IPS-18a (cell line): ENCODE data around the gene HSD17B11.
"Not testable (repeated sequence)": the region's sequence is repeated elsewhere in the genome, so short reads cannot be mapped to it uniquely, and the experiment has no call there.

ENCODE experiments used
- H3K27ac ChIP-seq: one replicate; pipeline ENCODE4 v1.5.1; 2013; ENCODE audit warnings: low read length
- H3K27me3 ChIP-seq: one replicate; pipeline ENCODE4 v1.6.1; 2013; ENCODE audit warnings: mild to moderate bottlenecking, low read length; ENCODE audit not compliant: control insufficient read depth, insufficient read depth
- H3K36me3 ChIP-seq: one replicate; pipeline ENCODE4 v1.6.1; 2013; ENCODE audit warnings: low read depth, low read length; ENCODE audit not compliant: control insufficient read depth
- H3K4me1 ChIP-seq: one replicate; pipeline ENCODE4 v1.6.1; 2013; ENCODE audit warnings: low read depth, low read length; ENCODE audit not compliant: control insufficient read depth
- H3K4me3 ChIP-seq: one replicate; pipeline ENCODE4 v1.5.1; 2013; ENCODE audit warnings: low read length
- H3K9ac ChIP-seq: one replicate; pipeline ENCODE4 v1.6.1; 2013; ENCODE audit warnings: mild to moderate bottlenecking, low read length, moderate library complexity
- H3K9me3 ChIP-seq: one replicate; pipeline ENCODE4 v1.6.1; 2013; ENCODE audit warnings: low read depth, low read length; ENCODE audit not compliant: control insufficient read depth

HSD17B11 gene

GRCh38 chr4:87390891-87391575 lies at the start of gene HSD17B11:
TSS of gene HSD17B11 (minus strand) at chr4:87391188. CDS start at chr4:87391070, 118 bp downstream.
- Histone ChIP-seq H3K4me3 (peak within 1 kb of the TSS; percentile 85), H3K9me3 (no peaks in the 10 kb centered on the region), H3K9ac (peak within 1 kb of the TSS; percentile 77), H3K4me1 (peaks cover 4% of the 10 kb centered on the region), H3K27me3 (peaks cover 12% of the 10 kb centered on the region), H3K27ac (peak within 1 kb of the TSS; percentile 49), H3K36me3 (no peaks in the 10 kb centered on the region)

DNA sequence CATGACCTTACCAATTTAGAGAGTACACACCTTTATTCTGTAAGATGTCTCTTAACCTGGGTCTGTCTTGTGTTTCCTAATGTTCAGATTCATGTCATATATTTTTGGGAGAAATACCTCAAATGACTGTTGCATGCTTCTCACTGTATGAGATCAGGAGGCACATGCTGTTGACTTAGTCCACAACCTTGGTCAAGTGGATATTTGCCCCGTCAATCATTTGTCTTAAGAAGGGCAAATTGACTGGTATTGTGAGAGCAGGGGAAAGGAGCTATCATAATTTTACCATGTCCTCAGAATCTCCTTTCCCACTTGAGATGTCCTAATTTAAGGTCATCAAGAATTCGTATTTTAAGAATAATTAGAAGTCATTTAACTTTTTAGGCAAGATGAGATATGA lies 42.4 kb upstream of the HSD17B11 start:
- Histone ChIP-seq H3K9me3 (no peaks in the 10 kb centered on the region), H3K9ac (no peak overlapping the region), H3K27me3 (no peaks in the 10 kb centered on the region), H3K4me3 (no peak overlapping the region), H3K36me3 (peaks cover 14% of the 10 kb centered on the region), H3K4me1 (no peaks in the 10 kb centered on the region), H3K27ac (no peak overlapping the region)

DNA sequence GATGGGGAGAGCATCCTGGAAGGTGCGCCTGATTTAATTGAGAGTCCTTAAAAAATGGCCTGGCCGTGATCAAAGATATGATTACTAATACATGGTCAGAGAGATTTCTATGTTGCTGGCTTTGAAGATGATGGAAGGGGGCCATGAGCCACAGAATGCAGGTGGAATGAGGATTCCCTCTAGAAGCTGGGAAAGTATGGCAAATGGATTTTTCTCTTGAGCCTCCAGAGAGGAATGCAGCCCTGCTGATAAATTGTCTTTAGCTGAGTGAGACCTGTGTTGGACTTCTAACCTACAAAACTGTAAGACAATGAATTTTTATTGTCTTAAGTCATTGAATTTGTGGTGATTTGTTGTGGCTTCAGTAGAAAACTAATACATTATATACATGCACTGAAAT lies 39.0 kb upstream of the HSD17B11 start:
- H3K9me3 ChIP-seq: no peaks in the 10 kb centered on the region
- H3K4me3 ChIP-seq: no peak overlapping the region
- no peaks in the 10 kb centered on the region for H3K4me1 ChIP-seq
- no peaks in the 10 kb centered on the region for H3K27me3 ChIP-seq
- H3K9ac ChIP-seq: no peak overlapping the region
- H3K27ac ChIP-seq: no peak overlapping the region
- peaks cover under 1% of the 10 kb centered on the region for H3K36me3 ChIP-seq

GRCh38 chr4:87428979-87429378 lies 38.0 kb upstream of the HSD17B11 start:
- Histone ChIP-seq H3K27me3 (no peaks in the 10 kb centered on the region), H3K36me3 (no peaks in the 10 kb centered on the region), H3K4me3 (no peak overlapping the region), H3K27ac (no peak overlapping the region), H3K9ac (no peak overlapping the region), H3K9me3 (no peaks in the 10 kb centered on the region), H3K4me1 (no peaks in the 10 kb centered on the region)

GRCh38 chr4:87427518-87427868 lies 36.5 kb upstream of the HSD17B11 start:
- H3K9ac ChIP-seq: no peak overlapping the region
- no peaks in the 10 kb centered on the region for H3K36me3 ChIP-seq
- no peaks in the 10 kb centered on the region for H3K4me1 ChIP-seq
- H3K27ac ChIP-seq: no peak overlapping the region
- H3K9me3 ChIP-seq: no peaks in the 10 kb centered on the region
- H3K4me3 ChIP-seq: no peak overlapping the region
- no peaks in the 10 kb centered on the region for H3K27me3 ChIP-seq

DNA sequence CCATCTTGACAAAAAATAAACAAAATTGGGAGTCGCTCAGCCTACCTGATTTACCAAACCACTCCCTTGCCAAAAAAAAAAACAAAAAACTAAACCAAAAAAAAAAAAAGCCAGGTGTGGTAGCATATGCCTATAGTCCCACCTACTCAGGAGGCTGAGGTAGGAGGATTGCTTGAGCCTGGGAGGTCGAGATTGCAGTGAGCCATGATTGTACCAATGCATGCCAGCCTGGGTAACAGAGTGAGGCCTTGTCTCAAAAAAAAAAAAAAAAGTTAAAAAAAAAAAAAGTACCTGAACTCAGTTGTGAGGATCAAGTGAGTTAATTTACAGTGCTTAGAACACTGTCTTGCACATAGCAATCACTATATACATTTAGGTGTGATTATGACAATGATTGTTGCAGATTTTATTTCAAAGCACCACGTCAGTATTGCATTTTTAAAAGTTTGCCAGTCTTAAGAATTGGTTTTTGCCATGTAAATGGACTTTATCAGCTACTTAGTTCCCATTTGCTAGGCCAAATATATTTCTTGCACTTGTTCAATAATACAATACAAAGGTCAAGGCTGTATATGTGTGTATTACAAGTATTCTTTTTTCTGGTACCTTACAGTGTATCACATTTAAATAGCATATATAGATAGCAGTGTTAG lies 36.0 kb upstream of the HSD17B11 start:
- Histone ChIP-seq H3K9ac (no peak overlapping the region), H3K4me3 (no peak overlapping the region), H3K27me3 (no peaks in the 10 kb centered on the region), H3K9me3 (no peaks in the 10 kb centered on the region), H3K4me1 (no peaks in the 10 kb centered on the region), H3K27ac (no peak overlapping the region), H3K36me3 (no peaks in the 10 kb centered on the region)

GRCh38 chr4:87425711-87426110 lies 34.7 kb upstream of the HSD17B11 start:
- no peak overlapping the region for H3K9ac ChIP-seq
- H3K4me3 ChIP-seq: no peak overlapping the region
- H3K27ac ChIP-seq: no peak overlapping the region
- peaks cover 7% of the 10 kb centered on the region for H3K4me1 ChIP-seq
- H3K27me3 ChIP-seq: no peaks in the 10 kb centered on the region
- no peaks in the 10 kb centered on the region for H3K36me3 ChIP-seq
- H3K9me3 ChIP-seq: no peaks in the 10 kb centered on the region

GRCh38 chr4:87424099-87424543 lies 33.1 kb upstream of the HSD17B11 start:
- H3K36me3 ChIP-seq, H3K27ac ChIP-seq, H3K27me3 ChIP-seq, H3K9ac ChIP-seq, H3K9me3 ChIP-seq: not testable (repeated sequence)
- Histone ChIP-seq H3K4me3 (peak overlapping the region; percentile 93), H3K4me1 (peaks cover 10% of the 10 kb centered on the region)

DNA sequence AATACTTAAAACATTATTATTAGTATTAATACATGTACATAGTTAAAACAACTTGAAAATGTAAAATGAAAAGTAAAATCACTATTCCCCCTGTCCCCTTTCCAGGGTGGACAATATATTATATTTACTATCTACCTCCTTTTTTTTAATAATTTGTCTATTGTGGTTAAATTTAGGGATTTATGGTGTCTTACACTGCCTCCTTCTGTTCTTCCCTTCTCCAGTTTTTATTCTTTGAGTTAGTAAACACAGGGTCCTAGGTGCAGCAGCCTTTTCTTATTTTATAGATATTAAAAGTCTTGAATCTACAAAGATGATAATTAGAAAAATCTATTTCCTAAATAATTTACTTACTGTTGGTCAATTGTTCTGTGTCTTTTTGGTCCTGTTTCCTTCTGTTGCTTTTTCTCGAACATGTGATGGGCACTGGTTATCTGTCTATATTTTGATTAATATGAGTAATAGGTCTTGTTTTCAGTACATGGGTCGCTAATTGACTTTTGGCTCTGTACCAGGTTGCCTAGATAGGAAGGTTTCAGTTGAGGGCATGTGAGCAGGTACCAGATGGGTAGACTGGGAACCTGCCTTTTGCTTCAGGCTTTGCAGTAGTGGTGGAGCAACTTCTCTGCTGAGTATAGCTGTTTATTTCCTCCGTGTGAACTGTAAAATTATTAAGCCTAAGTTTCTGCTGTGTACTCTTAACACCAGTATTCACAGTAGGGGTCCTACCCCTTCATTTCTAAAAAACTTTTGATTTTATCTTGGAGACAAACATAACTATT lies 32.5 kb upstream of the HSD17B11 start:
- Histone ChIP-seq H3K4me3 (peak overlapping the region; percentile 93), H3K27me3 (no peaks in the 10 kb centered on the region), H3K4me1 (peaks cover 10% of the 10 kb centered on the region), H3K9me3 (no peaks in the 10 kb centered on the region), H3K36me3 (no peaks in the 10 kb centered on the region), H3K9ac (peak overlapping the region; percentile 94), H3K27ac (no peak overlapping the region)

DNA sequence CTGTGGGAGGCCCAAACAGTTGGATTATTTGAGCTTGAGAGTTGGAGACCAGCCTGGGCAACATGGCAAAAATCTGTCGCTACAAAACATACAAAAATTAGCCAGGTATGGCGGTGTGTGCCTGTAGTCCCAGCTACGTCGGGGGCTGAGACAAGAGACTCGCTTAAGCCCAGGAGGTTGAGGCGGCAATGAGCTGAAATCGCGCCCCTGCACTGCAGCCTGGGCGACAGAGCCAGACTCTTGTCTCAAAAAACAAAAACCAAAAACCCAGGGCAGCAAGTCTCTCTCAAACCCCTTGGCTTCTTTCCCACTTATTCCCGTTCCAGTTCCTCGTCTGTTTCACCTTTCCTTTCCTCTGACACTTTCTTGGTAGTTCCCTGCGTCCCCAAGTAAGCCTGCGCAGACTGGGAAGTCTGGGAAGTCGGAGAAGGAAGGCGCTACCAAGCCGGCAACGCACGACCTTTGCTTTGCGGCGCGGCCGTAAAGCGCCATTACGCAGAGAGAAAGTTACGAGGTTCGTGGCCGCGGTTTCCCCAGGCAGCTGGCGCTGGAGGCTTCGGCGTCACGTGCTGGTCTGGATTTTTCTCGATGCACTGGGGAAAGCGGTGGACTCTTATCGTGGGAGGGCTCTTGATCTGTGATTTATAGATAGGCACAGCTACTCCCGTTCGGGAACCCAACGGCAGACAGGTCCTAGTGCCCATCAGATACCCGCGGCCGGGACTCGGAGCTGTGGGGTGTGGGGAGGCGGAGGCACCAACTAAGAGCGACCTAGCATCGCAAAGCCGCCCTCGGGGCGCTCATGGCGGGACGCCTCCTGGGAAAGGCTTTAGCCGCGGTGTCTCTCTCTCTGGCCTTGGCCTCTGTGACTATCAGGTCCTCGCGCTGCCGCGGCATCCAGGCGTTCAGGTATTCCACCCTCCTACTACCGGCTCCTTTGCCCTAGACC lies 31.4 kb upstream of the HSD17B11 start, which contains the start of gene NUDT9:
Gene NUDT9 (plus strand): TSS at position 470 of the 949 bp plus-strand sequence. CDS start 333 bp downstream, at position 803.
- peak within 1 kb of the TSS; percentile 94 for H3K9ac ChIP-seq
- peak within 1 kb of the TSS; percentile 86 for H3K27ac ChIP-seq
- peak within 1 kb of the TSS; percentile 93 for H3K4me3 ChIP-seq
- H3K27me3 ChIP-seq: no peaks in the 10 kb centered on the region
- no peaks in the 10 kb centered on the region for H3K9me3 ChIP-seq
- no peaks in the 10 kb centered on the region for H3K36me3 ChIP-seq
- peaks cover 10% of the 10 kb centered on the region for H3K4me1 ChIP-seq
